ENCODE data around the gene THOC1. TPM values are rescaled to one million over a fixed set of nuclear protein-coding genes. Genes with fewer than 3 reads are reported as not detected.

The THOC1 gene
- total and polyA plus RNA-seq, 7 donors, result 8.7 to 18.5 (median 11.8) TPM

GRCh38 chr18:289026-289425 is 21.2 kb upstream of the THOC1 start:
- intact Hi-C loops (cut with DNase I), result loop anchor here in 1 of 2 donors (5.0 kb wide), 1 partner anchor 328 kb away; no protein-coding TSS in a partner anchor

DNA sequence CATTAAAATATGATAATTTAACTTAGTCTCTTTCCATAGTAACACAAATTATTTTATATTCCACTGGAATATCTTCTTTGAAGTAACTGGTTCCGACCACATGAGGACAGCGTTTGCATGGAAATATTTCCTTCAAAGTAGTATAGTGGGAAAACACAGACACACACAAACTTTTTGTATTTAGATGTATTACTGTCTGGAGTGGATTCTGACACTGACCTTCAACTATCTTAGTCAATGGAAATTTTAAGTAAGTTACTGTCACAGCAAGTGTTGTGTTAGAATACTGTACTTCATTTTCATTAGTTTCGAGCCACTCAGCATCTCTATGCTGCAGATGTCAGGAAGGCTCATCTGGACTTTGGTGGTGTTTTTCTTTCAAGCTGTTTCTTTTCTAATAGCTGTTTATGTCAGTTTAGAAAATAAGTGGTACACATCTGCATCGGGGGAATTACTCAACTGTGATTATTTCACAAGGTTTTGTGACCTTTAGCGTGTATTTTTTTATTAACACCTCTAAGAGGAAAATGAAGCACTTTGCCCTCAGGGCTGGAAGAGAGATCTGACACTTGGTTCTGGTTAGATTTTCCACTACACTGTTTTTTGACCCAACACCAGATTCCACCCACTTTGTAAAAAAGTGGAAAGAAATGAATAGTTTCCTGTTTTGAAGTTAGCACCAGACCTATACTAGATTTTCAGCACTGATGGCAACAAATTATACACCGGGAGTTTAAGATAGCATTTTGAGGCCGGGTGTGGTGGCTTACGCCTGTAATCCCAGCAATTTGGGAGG is 18.9 kb upstream of the THOC1 start:
- Histone ChIP-seq H3K36me3 (ENCODE audit: insufficient read depth in 1 of 2, low read depth in 1 of 2) (no peaks in the 10 kb centered on the region), H3K4me3 (no peak overlapping the region), H3K4me1 (no peaks in the 10 kb centered on the region), H3K27ac (no peak overlapping the region), H3K9me3 (no peaks in the 10 kb centered on the region), H3K27me3 (ENCODE audit: insufficient read depth in 3 of 3, low read length in 2 of 3) (no peaks in the 10 kb centered on the region)
- intact Hi-C loops (cut with DNase I), result loop anchor here in 1 of 2 donors (5.0 kb wide), 1 partner anchor 331 kb away; no protein-coding TSS in a partner anchor
- ATAC-seq, result no peak
- no peak for DNase-seq
- 64 to 68% (median 66%) methylated on average over 8 of the region's 8 CpGs for WGBS, 3 donors
- TF ChIP-seq CTCF (IDR thresholded peaks at IDR 0.05), result peak; percentile 17

More at GRCh38 chr18:289026-289425, 21.2 kb upstream of the THOC1 start:
- H3K27me3 ChIP-seq (ENCODE audit: insufficient read depth in 3 of 3, low read length in 2 of 3), result no peaks in the 10 kb centered on the region
- no peak overlapping the region for H3K27ac ChIP-seq
- no peaks in the 10 kb centered on the region for H3K9me3 ChIP-seq
- 43 to 79% (median 50%) methylated on average over 1 of the region's 1 CpG for WGBS, 3 donors
- ATAC-seq (no peak), DNase-seq (no peak)
- no peaks in the 10 kb centered on the region for H3K36me3 ChIP-seq (ENCODE audit: insufficient read depth in 1 of 2, low read depth in 1 of 2)
- H3K4me1 ChIP-seq, result no peaks in the 10 kb centered on the region
- TF ChIP-seq CTCF (IDR thresholded peaks at IDR 0.05), result no peak
- no peak overlapping the region for H3K4me3 ChIP-seq

GRCh38 chr18:285817-286216 is 18.0 kb upstream of the THOC1 start:
- no peak overlapping the region for H3K4me3 ChIP-seq
- no peak overlapping the region for H3K27ac ChIP-seq
- H3K4me1 ChIP-seq, result no peaks in the 10 kb centered on the region
- intact Hi-C loops (cut with DNase I), result loop anchor here in 1 of 2 donors (5.0 kb wide), 1 partner anchor 331 kb away; no protein-coding TSS in a partner anchor
- TF ChIP-seq CTCF (IDR thresholded peaks at IDR 0.05), result no peak
- no peak for ATAC-seq
- no peaks in the 10 kb centered on the region for H3K36me3 ChIP-seq (ENCODE audit: insufficient read depth in 1 of 2, low read depth in 1 of 2)
- WGBS, 3 donors, result 79 to 86% (median 80%) methylated on average over 6 of the region's 6 CpGs
- H3K27me3 ChIP-seq (ENCODE audit: insufficient read depth in 3 of 3, low read length in 2 of 3), result peaks cover 0 to under 1% (median 0%) of the 10 kb centered on the region in 3 donors
- no peaks in the 10 kb centered on the region for H3K9me3 ChIP-seq
- no peak for DNase-seq

- no peaks in the 10 kb centered on the region for H3K4me1 ChIP-seq
- H3K27ac ChIP-seq, result no peak overlapping the region
- TF ChIP-seq CTCF (IDR thresholded peaks at IDR 0.05), result no peak
- peaks cover 6% of the 10 kb centered on the region for H3K9me3 ChIP-seq
- intact Hi-C loops (cut with DNase I), result no loop called here
- DNase-seq (no peak), ATAC-seq (no peak)
- H3K4me3 ChIP-seq, result no peak overlapping the region
- H3K36me3 ChIP-seq (ENCODE audit: insufficient read depth in 1 of 2, low read depth in 1 of 2), result no peaks in the 10 kb centered on the region
- 50 to 65% (median 54%) methylated on average over 2 of the region's 2 CpGs for WGBS, 3 donors
- H3K27me3 ChIP-seq (ENCODE audit: insufficient read depth in 3 of 3, low read length in 2 of 3), result no peaks in the 10 kb centered on the region
Measured at GRCh38 chr18:275486-275885, 7.6 kb upstream of the THOC1 start.

All from psoas muscle (tissue), 8 donors.